GM18867 (cell line): ENCODE results near the gene VPS11.

ENCODE experiments used
- ATAC-seq: cut with Tn5 transposase; IDR thresholded peaks from one replicate; pipeline ENCODE4 v1.9.1; 2021; ENCODE audit warnings: mild to moderate bottlenecking, moderate library complexity; ENCODE audit not compliant: unreplicated experiment

The VPS11 gene

DNA sequence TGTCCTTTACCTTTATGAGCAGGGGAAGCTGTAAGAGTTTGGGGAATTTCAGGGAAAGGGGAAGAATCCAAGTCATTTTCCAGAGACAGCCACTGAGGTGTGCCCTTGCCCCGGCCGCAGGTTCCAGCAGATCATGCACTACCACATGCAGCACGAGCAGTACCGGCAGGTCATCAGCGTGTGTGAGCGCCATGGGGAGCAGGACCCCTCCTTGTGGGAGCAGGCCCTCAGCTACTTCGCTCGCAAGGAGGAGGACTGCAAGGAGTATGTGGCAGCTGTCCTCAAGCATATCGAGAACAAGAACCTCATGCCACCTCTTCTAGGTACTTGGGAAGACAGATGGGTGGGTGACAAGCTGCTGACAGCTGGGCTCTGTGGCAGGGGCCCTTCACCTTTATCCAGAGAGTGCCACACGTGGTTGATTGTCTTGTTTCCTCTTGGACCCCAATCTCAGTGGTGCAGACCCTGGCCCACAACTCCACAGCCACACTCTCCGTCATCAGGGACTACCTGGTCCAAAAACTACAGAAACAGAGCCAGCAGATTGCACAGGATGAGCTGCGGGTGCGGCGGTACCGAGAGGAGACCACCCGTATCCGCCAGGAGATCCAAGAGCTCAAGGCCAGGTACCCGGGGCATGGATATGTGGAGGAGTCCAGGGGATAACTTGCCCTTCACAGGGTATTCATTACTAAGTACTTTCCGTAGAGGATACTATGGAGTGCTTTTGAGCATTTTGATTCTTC, 11.2 kb downstream of the VPS11 start:
- no peak for ATAC-seq

DNA sequence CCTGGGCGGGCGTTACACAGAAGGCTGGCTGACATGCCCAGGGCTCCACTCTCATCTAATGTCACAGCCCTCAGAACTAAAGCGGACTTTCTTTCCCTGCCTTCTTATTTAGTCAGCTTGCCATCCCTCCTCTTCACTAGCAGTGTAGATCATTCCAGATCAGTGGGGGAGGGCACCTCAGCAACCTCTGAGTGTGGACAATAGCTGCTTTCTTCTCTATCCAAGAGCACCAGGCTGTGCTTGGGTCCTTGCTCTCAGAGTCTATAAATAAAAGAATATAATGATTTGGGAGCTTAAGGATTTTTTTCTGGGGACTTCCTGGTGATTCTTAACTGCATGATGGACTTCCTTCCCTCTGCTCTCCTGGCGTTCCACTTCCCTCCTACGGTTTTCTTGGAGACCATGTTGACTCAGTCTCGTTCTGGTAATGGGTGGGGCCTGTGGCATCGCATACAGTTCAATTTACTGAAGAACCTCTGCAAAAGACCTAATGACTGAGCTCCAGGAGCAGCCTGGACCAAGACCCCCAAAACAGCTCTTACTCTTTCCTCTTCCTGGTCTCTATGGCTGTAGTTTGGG, 14.2 kb downstream of the VPS11 start:
- ATAC-seq = no peak

DNA sequence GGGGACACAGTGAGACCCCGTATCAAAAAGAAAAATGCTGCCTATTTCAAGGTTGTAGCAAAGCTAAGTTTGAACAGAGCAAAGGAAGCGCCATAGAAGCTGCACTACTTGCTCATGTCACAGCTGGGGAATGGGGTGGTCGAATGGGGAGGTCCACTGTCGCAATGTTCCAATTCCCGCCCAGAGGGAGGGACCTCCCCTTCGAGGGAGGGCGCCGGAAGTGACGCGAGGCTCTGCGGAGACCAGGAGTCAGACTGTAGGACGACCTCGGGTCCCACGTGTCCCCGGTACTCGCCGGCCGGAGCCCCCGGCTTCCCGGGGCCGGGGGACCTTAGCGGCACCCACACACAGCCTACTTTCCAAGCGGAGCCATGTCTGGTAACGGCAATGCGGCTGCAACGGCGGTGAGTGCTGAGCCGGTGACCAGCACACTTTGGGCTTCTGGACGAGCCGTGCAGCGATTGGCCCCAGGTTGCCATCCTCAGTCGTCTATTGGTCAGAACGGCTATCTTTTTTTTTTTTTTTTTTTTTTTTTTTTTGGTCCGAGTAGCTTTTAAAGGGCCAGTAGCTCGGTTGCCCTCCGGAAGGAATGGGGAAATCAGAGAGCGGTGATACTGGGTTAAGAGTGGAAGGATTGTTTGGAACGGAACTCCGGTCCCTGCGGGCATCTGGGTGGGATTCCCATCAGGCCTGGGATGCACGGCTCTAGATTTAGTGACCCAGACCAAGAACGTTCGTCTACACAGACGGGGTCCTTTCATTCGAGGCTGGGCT, 17.2 kb downstream of the VPS11 start, which contains the start of gene HMBS:
Gene HMBS, plus strand, starts transcription at position 219 of the 774 bp plus-strand sequence. Its CDS starts 153 bp downstream, at position 372.
- ATAC-seq = peak; percentile 86

DNA sequence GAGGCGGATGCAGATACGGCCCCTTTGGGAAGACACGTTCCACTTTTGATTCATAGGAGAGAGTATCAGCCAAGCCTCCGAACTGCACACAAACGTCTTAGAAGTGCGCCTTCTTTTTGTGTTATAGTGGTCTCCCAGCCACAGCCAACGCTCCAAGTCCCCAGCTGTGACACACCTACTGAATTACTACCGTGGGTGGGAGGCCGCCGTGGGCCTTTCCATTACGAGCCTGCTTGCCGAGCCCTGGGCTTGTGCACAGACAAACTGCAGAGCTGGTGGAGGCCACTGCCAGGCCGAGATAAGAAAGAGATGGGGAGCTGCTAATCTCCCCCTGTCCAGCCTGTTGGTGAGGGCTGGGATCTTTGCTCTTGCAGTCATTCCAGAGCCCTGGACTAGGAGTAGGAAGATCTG, 17.8 kb downstream of the VPS11 start:
- peak; percentile 9 for ATAC-seq

DNA sequence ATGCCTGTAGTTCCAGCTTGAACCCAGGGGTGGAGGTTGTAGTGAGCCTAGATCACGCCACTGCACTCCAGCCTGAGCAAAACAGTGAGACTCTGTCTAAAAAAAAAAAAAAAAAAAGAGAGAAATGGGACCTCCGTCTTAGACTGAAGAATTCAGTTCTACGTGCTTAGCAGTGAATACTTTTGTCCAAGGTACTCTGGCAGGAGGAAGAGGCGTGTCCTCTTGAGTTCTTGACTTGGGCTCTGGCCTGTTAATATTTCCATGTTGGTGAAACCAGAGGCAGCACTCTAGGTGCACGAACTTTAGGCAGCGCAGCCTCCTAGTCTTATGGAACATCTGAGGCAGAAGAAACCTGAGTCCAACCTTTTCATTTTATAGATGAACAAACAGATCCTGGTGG, 19.5 kb downstream of the VPS11 start:
- ATAC-seq = no peak

DNA sequence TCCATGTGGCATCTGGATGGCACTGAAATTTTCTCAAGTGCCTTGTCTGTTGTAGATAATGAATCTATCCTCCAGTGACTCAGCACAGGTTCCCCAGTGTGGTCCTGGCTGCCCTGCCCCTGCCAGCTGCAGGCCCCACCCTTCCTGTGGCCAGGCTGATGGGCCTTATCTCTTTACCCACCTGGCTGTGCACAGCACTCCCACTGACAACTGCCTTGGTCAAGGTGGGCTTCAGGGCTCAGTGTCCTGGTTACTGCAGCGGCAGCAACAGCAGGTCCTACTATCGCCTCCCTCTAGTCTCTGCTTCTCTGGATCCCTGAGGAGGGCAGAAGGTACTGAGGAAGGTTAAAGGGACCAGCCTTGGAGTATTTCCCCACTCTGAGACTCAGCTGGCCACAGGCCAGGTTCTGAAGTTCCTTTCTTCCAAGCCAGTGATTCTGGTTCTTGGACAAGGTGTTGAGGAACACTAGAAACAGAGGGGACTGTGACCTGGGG, 20.2 kb downstream of the VPS11 start:
- no peak for ATAC-seq

DNA sequence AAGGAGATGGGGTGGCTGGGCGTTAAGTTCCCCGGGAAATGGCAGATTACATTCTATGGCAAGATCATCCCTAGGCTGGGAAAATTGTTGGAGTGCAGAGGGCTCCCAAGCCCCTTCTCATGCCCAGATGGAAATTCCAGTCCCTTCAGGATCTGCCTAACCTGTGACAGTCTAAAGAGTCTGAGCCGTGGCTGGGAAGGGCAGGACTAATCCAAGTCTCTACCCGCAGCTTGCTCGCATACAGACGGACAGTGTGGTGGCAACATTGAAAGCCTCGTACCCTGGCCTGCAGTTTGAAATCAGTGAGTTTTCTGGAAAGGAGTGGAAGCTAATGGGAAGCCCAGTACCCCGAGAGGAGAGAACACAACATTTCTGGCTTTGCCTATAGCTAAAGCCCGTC, 20.8 kb downstream of the VPS11 start:
- ATAC-seq = no peak

DNA sequence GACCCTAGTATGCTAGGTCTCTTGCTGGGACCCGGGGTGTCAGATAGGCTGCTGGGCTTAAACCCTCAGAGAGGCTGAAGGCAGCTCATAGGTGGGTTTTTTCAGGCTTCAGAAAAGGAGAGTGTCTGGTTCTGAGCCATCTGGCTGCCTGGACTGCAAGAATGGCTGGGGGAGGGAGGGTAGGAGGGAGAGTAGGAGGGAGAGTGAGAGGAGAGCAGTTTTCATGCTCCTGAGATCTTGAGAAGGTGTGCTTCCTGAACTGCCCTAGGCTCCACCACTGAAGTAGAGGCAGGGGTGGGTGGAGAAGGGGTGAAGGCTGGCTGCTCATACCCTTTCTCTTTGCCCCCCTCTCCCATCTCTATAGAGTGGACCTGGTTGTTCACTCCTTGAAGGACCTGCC, 21.7 kb downstream of the VPS11 start:
- ATAC-seq = no peak

DNA sequence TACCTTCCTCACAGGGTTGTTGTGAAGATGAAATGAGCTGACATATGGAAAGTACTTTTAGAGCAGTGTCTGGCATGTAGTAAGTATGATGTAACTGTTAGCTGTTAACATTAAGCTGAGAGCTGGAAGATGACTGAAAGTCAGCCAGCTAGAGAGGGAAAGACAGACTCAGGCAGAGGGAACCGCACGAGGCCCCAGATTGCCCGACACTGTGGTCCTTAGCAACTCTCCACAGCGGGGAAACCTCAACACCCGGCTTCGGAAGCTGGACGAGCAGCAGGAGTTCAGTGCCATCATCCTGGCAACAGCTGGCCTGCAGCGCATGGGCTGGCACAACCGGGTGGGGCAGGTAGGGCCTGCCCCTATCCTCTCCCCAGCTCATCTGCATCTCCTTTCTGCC, 23.6 kb downstream of the VPS11 start:
- ATAC-seq = no peak

DNA sequence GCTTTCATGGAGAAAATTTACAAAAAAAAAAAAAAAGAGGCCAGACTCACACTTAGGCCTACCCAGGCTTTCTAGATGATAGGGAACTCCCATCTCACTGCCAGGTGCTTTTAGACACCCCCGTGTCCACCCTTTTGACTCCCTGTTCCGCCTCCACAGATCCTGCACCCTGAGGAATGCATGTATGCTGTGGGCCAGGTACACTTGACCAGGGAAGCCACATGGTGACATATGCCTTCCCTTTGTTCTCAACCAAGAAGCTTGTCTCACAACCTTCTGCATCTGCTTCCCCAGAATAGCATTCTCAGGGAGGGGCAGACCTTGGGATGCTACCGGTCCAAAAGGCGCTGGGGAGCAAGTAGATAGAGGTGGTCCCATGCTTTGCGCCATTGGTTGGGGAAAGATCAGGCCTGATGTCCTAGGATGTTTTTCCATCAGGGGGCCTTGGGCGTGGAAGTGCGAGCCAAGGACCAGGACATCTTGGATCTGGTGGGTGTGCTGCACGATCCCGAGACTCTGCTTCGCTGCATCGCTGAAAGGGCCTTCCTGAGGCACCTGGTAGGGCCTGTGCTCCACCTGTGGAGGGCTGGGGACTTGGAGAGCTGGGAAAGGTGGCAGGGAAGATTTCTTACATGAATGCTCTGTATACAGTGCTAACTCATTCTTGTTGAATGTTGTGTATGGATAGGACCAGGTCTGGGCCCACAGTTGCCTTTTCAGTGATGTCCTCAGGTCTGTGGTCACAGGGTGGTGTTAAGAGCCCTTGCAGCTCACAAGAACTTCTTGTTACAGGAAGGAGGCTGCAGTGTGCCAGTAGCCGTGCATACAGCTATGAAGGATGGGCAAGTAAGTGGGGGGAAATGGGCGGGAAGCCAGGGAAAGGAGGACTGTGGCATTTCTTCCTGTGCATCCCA, 24.6 kb downstream of the VPS11 start:
- ATAC-seq = no peak

DNA sequence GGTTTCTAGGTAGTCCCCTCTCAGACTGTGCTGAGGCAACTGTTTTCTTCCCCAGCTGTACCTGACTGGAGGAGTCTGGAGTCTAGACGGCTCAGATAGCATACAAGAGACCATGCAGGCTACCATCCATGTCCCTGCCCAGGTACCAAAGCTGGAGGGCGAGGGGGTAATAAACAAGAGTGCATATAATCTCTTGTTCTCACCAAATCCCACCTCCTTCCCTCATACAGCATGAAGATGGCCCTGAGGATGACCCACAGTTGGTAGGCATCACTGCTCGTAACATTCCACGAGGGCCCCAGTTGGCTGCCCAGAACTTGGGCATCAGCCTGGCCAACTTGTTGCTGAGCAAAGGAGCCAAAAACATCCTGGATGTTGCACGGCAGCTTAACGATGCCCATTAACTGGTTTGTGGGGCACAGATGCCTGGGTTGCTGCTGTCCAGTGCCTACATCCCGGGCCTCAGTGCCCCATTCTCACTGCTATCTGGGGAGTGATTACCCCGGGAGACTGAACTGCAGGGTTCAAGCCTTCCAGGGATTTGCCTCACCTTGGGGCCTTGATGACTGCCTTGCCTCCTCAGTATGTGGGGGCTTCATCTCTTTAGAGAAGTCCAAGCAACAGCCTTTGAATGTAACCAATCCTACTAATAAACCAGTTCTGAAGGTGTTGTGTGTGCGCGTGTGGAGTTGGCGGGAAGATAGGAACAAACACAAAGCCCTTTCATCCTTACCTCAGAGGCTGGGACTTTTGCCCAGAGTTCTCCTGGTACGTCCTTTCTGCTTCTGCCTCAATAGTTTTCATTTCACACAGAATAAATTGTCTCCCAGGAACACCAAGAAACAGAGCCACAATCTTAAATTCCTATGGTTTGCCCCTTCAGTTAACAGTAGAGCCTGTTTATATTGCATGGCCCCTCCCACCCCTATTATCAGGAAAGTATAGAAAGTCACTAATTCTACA, 25.5 kb downstream of the VPS11 start:
- ATAC-seq = no peak

DNA sequence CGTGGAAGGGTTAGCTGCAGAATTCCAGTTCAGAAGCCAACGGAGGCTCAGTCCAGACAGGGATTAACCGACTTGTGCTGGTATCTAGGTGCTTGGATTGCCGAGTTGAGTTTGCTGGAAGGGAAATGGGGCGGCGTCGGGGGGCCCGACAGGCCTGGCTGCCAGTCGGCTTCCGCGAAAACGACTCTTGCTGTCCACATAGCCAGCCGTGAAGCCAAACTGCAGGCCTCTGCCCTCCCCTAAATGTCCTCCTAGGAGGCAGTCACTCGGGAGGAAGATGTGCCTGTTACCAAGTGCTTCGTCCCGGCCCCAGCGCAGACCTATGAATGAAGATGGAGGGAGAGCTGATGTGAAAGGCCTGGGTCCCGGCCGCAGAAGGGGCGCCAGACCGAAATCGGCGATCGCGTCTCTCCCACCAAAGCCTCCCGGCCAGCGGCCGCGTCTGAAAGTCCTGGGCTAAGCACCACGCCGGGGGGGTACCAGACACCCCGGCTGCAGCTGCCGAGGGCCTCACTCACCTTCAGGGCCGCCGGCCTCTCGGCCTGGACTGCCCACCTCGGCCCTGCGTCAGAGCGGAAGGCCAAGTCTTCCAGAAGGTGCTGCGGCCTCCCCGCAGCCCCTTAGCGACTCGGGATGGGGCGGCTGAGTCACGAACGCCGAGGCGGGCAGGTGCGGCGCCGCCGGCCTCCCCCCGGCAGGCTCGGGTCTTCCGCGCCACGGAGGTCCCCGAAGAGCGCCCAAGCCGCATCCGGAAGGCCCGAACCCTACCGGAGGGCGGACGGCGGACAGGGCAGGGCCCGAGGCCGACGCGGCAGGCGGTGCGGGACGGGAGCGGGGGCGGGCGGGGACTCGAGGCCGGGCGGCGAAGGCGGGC, 26.6 kb downstream of the VPS11 start:
- peak; percentile 2 for ATAC-seq

DNA sequence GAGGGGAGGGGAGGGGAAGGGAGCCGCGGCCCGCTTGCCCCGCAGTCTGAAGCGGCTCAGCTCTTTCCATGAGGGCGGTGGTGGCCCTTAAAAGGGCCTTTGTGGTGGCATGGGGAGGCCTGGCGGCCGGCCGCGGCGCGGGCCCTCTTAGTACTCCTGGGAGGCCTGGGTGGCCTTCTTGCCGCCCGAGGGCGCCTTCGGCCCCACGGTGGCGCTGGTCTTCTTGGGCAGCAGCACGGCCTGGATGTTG, 27.1 kb downstream of the VPS11 start:
- ATAC-seq = peak; percentile 37

DNA sequence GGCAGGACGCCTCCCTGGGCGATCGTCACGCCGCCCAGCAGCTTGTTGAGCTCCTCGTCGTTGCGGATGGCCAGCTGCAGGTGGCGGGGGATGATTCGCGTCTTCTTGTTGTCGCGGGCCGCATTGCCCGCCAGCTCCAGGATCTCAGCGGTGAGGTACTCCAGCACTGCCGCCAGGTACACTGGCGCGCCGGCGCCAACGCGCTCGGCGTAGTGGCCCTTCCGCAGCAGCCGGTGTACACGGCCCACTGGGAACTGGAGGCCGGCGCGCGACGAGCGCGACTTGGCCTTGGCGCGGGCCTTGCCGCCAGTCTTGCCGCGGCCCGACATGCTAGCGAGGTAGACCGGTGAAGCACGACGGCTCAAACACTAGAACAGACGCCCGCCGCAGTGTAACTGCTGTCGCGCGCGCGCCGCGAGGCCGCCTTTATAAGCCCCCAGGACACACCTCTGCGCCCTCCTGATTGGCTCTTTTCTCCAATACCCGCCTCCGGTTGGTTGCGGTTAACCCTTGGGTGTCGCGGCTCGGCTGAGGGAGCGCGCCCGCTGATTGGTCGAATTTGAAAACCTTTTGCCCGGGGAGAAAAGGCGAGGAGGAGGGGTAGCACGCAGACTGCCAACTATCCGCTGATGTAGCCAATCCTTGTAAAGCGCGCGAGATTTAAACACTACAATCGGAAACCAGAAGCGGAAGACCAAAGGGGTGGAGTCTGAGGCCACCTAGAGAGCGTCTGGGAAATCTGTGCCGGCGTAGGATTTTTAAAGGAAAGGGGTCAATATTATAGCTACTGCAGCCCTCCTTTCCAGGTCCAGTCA, 27.7 kb downstream of the VPS11 start:
- ATAC-seq = peak; percentile 79

DNA sequence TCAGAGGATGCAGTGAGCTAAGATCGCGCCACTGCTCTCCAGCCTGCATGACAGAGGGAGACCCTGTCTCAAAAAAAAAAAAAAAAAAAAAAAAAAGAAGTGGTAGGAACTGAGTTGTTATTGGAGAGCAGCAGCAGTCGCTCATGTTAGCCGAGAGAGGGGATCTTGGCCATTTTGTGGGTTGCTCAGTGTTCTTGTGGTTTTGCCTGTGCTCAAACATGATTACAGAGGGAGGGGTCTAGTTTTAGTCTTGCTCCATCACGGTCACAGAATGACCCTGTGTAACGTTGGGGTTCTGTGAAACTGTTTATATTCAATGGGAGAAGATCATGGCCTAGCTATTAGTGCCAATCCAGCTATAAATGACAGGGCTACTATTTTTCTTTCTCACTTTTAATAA, 32.1 kb downstream of the VPS11 start:
- no peak for ATAC-seq

DNA sequence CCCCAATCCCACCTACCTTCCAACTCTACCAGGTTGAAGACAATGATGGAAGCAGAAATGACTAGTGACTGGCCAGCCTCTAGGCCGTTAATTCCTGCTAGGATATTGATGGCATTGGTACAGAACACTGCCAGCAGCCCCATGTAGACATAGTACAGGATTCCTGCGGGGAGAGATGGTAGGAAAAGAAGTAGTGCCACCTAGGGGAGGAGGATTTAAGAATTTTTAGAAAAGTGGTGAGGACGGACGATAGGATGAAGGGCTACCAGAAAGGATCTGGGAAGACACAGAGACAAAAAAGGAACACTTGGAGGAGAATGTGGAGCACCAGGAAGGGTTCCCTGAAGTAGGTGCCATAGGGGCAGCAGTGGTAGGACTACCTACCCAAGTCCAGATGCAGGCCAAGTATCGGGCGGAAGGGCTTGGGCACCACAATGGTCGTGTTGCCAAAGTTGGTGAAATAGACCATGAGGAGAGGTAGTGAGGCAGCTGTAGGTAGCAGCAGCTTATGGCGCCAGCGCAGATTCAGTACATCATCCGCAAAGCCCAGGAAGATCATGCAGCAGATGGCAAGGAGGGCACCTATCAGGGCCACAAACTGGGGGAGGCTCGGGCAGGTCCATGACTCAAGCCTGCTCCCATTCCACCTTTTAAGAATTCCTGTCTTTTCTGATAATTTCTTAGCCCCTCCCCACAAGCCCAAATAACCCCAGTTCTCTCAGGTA, 32.8 kb downstream of the VPS11 start:
- ATAC-seq = no peak

DNA sequence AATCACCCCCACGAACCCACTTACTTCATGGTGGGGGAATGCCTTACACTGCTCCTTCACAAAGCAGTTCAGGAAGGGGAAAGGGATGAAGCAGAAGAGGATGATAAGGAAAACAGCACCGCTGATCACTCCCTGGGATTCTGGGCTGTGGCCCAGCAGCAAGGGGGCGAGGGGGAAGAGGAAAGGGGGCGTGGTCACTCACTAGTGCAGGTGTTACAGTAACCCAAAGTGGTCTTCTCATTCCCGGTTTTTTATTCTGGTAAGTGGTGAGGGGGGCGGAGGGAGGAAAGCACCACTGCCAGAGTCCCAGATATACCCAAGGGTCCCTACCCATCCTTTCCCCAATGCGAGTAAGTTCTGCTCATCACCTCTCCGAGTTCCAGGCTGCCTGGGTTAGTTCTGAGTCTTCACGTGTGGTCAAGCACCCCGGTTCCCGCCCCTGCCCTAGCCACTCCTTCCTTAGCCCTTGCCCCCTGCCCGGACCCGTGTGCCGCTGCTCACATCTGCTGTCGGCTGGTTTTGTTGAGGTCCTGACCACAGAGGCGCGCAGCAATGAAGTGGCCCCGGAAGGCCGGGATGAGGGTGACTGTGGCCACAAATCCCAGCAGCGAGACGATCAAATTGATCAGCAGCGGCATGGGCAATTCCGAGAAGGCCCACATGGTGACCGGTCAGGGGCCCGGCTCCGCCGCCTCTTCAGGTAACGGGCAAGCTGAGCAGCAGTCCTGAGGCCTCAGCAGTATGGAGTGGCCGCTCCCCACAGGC, 33.6 kb downstream of the VPS11 start:
- ATAC-seq = peak; percentile 19
